Vagina (tissue), 2 donors: ENCODE results near the gene ZNF560.

Experiments
- POLR2A ChIP-seq, 2 donors: fragments of 450-650 bp; IDR thresholded peaks; one replicate each; pipeline ENCODE4 v1.6.1; 2017; ENCODE audit warnings: antibody characterized with exemption in 2 of 2, mild to moderate bottlenecking in 2 of 2, moderate library complexity in 2 of 2
- POLR2AphosphoS5 ChIP-seq, 2 donors: sonication (generic); formaldehyde crosslinking; IDR thresholded peaks; one replicate each; pipeline ENCODE4 v1.9.0; 2017; ENCODE audit warnings: antibody characterized with exemption in 2 of 2, mild to moderate bottlenecking in 2 of 2, low read depth in 1 of 2; ENCODE audit not compliant: insufficient read depth in 1 of 2
- TF ChIP-seq, protein P1 (sequence below), 3 experiments: fragments of 450-650 bp in 2 of 3; fragments of 200-600 bp in 1 of 3; sonication (generic) in 1 of 3; IDR thresholded peaks; one replicate each; pipeline ENCODE4 v1.5.1; 2017 to 2019; ENCODE audit warnings: antibody characterized with exemption in 3 of 3, mild to moderate bottlenecking in 2 of 3, moderate library complexity in 2 of 3

GRCh38 chr19:9485140-9485539, 13.3 kb downstream of the ZNF560 start:
- TF ChIP-seq, protein P1, sequence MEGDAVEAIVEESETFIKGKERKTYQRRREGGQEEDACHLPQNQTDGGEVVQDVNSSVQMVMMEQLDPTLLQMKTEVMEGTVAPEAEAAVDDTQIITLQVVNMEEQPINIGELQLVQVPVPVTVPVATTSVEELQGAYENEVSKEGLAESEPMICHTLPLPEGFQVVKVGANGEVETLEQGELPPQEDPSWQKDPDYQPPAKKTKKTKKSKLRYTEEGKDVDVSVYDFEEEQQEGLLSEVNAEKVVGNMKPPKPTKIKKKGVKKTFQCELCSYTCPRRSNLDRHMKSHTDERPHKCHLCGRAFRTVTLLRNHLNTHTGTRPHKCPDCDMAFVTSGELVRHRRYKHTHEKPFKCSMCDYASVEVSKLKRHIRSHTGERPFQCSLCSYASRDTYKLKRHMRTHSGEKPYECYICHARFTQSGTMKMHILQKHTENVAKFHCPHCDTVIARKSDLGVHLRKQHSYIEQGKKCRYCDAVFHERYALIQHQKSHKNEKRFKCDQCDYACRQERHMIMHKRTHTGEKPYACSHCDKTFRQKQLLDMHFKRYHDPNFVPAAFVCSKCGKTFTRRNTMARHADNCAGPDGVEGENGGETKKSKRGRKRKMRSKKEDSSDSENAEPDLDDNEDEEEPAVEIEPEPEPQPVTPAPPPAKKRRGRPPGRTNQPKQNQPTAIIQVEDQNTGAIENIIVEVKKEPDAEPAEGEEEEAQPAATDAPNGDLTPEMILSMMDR (IDR thresholded peaks at IDR 0.05) = no peak
- TF ChIP-seq POLR2AphosphoS5 (IDR thresholded peaks at IDR 0.05; ENCODE audit: insufficient read depth in 1 of 2, low read depth in 1 of 2) (no peak), POLR2A (IDR thresholded peaks at IDR 0.05) (no peak)
